BE2C (cell line): ENCODE data around the gene ZCCHC8.

Experiments
- DNase-seq: peaks from one replicate; pipeline ENCODE4 v3.0.0-alpha.2; 2020
- H3K27me3 ChIP-seq: fragments of 250-450 bp; sonication (Bioruptor Pico); 2 replicates; pipeline ENCODE4 v1.5.1; 2020; ENCODE audit warnings: mild to moderate bottlenecking
- H3K36me3 ChIP-seq: fragments of 250-450 bp; sonication (Bioruptor Pico); 2 replicates; pipeline ENCODE4 v1.5.1; 2020; ENCODE audit warnings: mild to moderate bottlenecking
- H3K4me1 ChIP-seq: fragments of 250-450 bp; sonication (Bioruptor Pico); 2 replicates; pipeline ENCODE4 v1.5.1; 2020
- H3K4me3 ChIP-seq: 2 replicates; pipeline ENCODE4 v1.5.1; 2011; ENCODE audit warnings: low read depth, low read length
- H3K9me3 ChIP-seq: fragments of 250-450 bp; sonication (Bioruptor Pico); 2 replicates; pipeline ENCODE4 v1.5.1; 2020
- TF ChIP-seq, protein P1 (sequence below): IDR thresholded peaks from 2 replicates; pipeline ENCODE4 v1.5.1; 2012; ENCODE audit warnings: mild to moderate bottlenecking, low read depth, low read length

The ZCCHC8 gene

GRCh38 chr12:122523846-122524718, 23.4 kb upstream of the ZCCHC8 start:
- H3K9me3 ChIP-seq = no peaks in the 10 kb centered on the region
- no peaks in the 10 kb centered on the region for H3K4me1 ChIP-seq
- DNase-seq = no peak
- no peaks in the 10 kb centered on the region for H3K27me3 ChIP-seq
- peaks cover 74% of the 10 kb centered on the region for H3K36me3 ChIP-seq
- TF ChIP-seq, protein P1, sequence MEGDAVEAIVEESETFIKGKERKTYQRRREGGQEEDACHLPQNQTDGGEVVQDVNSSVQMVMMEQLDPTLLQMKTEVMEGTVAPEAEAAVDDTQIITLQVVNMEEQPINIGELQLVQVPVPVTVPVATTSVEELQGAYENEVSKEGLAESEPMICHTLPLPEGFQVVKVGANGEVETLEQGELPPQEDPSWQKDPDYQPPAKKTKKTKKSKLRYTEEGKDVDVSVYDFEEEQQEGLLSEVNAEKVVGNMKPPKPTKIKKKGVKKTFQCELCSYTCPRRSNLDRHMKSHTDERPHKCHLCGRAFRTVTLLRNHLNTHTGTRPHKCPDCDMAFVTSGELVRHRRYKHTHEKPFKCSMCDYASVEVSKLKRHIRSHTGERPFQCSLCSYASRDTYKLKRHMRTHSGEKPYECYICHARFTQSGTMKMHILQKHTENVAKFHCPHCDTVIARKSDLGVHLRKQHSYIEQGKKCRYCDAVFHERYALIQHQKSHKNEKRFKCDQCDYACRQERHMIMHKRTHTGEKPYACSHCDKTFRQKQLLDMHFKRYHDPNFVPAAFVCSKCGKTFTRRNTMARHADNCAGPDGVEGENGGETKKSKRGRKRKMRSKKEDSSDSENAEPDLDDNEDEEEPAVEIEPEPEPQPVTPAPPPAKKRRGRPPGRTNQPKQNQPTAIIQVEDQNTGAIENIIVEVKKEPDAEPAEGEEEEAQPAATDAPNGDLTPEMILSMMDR = no peak
- peak overlapping the region; percentile 100 for H3K4me3 ChIP-seq

DNA sequence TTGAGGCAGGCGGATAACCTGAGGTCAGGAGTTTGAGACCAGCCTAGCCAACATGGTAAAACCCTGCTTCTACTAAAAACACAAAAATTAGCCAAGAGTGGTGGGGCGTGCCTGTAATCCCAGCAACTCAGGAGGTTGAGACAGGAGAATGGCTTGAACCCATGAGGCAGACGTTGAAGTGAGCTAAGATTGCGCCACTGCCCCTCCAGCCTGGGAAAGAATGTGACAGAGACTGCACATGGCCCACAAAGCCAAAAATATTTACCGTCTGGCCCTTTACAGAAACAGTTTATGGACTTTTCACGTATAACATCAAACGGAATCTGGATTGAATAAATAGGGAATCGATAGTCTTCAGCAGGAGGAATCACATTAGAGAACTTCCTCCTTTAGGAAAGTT, 22.5 kb upstream of the ZCCHC8 start:
- TF ChIP-seq, protein P1 = no peak
- Histone ChIP-seq H3K27me3 (no peaks in the 10 kb centered on the region), H3K36me3 (peaks cover 77% of the 10 kb centered on the region), H3K4me3 (peak overlapping the region; percentile 100), H3K9me3 (no peaks in the 10 kb centered on the region), H3K4me1 (no peaks in the 10 kb centered on the region)
- DNase-seq = no peak

DNA sequence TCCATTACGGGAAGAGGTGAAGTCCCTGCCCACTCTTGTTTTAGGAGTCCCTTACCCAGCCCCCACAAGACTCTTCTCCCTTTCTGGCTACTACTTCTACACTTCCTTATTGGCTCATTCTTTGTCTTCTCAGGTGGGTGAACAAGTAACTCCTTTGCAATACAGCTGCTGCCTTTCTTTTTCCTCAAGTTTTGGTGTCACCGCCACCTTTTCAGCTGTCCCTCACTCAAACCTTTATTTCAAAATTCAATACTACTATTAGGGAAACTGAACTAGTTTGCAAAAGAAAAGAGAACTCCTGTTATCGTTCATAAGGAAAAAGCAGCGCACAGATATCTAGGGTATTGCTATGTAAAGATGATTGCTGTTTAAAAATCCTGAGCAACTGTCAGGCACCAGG, 19.9 kb upstream of the ZCCHC8 start:
- H3K9me3 ChIP-seq = no peaks in the 10 kb centered on the region
- no peaks in the 10 kb centered on the region for H3K4me1 ChIP-seq
- H3K27me3 ChIP-seq = no peaks in the 10 kb centered on the region
- peaks cover 99% of the 10 kb centered on the region for H3K36me3 ChIP-seq
- no peak overlapping the region for H3K4me3 ChIP-seq
- DNase-seq = no peak
- TF ChIP-seq, protein P1 = no peak

DNA sequence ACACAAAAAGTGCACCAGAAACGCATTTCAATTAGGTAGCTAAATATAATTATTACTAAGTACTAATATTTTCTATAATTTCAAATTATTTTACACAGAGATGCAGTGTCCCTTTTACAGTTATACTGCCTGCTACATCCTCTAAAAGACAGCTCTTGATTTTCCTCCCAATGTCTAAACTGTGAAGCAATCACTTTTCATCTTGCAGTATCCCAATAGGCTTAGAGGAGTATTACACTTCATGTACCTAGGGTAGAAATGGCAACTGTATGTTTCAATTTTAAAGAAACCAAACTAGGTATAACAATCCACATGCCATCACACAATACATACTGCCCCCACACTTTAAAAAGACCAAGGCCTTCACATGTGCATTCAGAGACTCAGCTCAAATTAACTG, 18.7 kb upstream of the ZCCHC8 start:
- Histone ChIP-seq H3K36me3 (peaks cover 100% of the 10 kb centered on the region), H3K27me3 (no peaks in the 10 kb centered on the region), H3K9me3 (no peaks in the 10 kb centered on the region), H3K4me1 (no peaks in the 10 kb centered on the region), H3K4me3 (no peak overlapping the region)
- TF ChIP-seq, protein P1 = no peak
- DNase-seq = no peak

- TF ChIP-seq, protein P1 = no peak
- no peaks in the 10 kb centered on the region for H3K9me3 ChIP-seq
- H3K4me3 ChIP-seq = no peak overlapping the region
- H3K27me3 ChIP-seq = no peaks in the 10 kb centered on the region
- peaks cover 100% of the 10 kb centered on the region for H3K36me3 ChIP-seq
- DNase-seq = no peak
- H3K4me1 ChIP-seq = no peaks in the 10 kb centered on the region
These were observed 18.2 kb upstream of the ZCCHC8 start for GRCh38 chr12:122518908-122519307.

GRCh38 chr12:122517877-122518276, 17.1 kb upstream of the ZCCHC8 start:
- TF ChIP-seq, protein P1 = no peak
- no peaks in the 10 kb centered on the region for H3K4me1 ChIP-seq
- DNase-seq = no peak
- H3K36me3 ChIP-seq = peaks cover 98% of the 10 kb centered on the region
- H3K4me3 ChIP-seq = no peak overlapping the region
- H3K9me3 ChIP-seq = no peaks in the 10 kb centered on the region
- no peaks in the 10 kb centered on the region for H3K27me3 ChIP-seq
